Measurements from ENCODE around the gene ZNF600.
"Not testable (repeated sequence)": the region's sequence is repeated elsewhere in the genome, so short reads cannot be mapped to it uniquely, and the experiment has no call there.

Gene ZNF600

DNA sequence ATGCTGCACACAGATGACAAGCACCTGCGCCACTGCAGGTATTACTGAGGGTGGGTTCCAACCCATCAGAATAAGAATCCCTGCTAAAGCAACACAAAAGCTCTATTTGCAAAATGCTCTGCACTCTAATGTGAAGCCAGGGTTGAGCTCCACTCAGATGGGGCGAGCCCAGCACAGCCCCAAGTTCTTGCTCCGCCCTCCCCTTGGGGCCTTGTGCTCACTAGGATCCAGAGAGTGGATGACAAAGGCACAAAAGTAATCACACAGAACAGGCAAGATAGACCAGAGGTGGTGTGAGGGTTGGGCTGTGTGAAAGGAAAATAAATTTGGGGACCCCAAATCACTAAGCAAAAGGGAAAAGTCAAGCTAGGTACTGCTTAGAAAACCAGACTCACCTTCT lies 43.5 kb downstream of the ZNF600 start:
- no peak overlapping the region for H3K4me2 ChIP-seq (ENCODE audit: low read depth, low read length, poor library complexity, severe bottlenecking)
- no peaks in the 10 kb centered on the region for H3K36me3 ChIP-seq (ENCODE audit: low read length)
- no peaks in the 10 kb centered on the region for H3K9me3 ChIP-seq (ENCODE audit: insufficient read depth, low read length)
- TF ChIP-seq, protein P1, sequence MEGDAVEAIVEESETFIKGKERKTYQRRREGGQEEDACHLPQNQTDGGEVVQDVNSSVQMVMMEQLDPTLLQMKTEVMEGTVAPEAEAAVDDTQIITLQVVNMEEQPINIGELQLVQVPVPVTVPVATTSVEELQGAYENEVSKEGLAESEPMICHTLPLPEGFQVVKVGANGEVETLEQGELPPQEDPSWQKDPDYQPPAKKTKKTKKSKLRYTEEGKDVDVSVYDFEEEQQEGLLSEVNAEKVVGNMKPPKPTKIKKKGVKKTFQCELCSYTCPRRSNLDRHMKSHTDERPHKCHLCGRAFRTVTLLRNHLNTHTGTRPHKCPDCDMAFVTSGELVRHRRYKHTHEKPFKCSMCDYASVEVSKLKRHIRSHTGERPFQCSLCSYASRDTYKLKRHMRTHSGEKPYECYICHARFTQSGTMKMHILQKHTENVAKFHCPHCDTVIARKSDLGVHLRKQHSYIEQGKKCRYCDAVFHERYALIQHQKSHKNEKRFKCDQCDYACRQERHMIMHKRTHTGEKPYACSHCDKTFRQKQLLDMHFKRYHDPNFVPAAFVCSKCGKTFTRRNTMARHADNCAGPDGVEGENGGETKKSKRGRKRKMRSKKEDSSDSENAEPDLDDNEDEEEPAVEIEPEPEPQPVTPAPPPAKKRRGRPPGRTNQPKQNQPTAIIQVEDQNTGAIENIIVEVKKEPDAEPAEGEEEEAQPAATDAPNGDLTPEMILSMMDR (IDR thresholded peaks at IDR 0.05; ENCODE audit: insufficient read depth, low read length, poor library complexity, severe bottlenecking) = no peak
- TF ChIP-seq EZH2phosphoT487 (conservative IDR thresholded peaks at IDR 0.05; ENCODE audit: low read length) = no peak
- H3F3A ChIP-seq (ENCODE audit: insufficient read depth) = no peaks in the 10 kb centered on the region
- H3K9ac ChIP-seq (ENCODE audit: low read length) = no peak overlapping the region
- no peaks in the 10 kb centered on the region for H4K20me1 ChIP-seq (ENCODE audit: low read depth, low read length)
- H2AFZ ChIP-seq (ENCODE audit: low read depth, low read length, severe bottlenecking) = no peak overlapping the region
- no peaks in the 10 kb centered on the region for H3K79me2 ChIP-seq (ENCODE audit: insufficient read depth, low read length)
- H3K27ac ChIP-seq (ENCODE audit: low read depth, low read length) = no peak overlapping the region
- no peaks in the 10 kb centered on the region for H3K27me3 ChIP-seq (ENCODE audit: low read length)
- H3K9me2 ChIP-seq (replicated peaks; ENCODE audit: insufficient read depth, low read length) = no peaks in the 10 kb centered on the region
- no peak overlapping the region for H3K4me3 ChIP-seq (ENCODE audit: insufficient read depth, low read length, poor library complexity, severe bottlenecking)

DNA sequence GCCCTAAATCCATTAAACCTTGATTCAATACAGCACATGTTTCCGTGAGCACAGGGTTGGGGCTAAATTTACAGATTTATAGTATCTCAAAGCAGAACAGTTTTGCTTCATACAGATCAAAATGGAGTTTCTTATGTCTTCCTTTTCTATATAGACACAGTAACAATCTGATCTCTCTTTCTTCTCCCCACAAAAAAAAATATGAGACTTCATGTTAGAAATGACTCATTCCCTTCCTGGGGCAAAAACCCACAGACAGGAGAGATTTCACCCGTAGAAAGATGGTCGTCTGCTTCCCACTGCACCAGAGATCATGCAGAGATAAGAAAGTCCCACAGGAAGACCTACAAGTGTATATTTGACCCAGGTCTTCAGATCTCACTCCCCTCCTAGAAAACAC lies 44.1 kb downstream of the ZNF600 start:
- no peak for TF ChIP-seq EZH2phosphoT487 (conservative IDR thresholded peaks at IDR 0.05; ENCODE audit: low read length)
- TF ChIP-seq, protein P1 (IDR thresholded peaks at IDR 0.05; ENCODE audit: insufficient read depth, low read length, poor library complexity, severe bottlenecking) = no peak
- Histone ChIP-seq H3F3A (ENCODE audit: insufficient read depth) (no peaks in the 10 kb centered on the region), H3K79me2 (ENCODE audit: insufficient read depth, low read length) (no peaks in the 10 kb centered on the region), H3K9me3 (ENCODE audit: insufficient read depth, low read length) (no peaks in the 10 kb centered on the region), H3K36me3 (ENCODE audit: low read length) (no peaks in the 10 kb centered on the region), H4K20me1 (ENCODE audit: low read depth, low read length) (no peaks in the 10 kb centered on the region), H3K9ac (ENCODE audit: low read length) (no peak overlapping the region), H3K4me2 (ENCODE audit: low read depth, low read length, poor library complexity, severe bottlenecking) (no peak overlapping the region), H3K4me3 (ENCODE audit: insufficient read depth, low read length, poor library complexity, severe bottlenecking) (no peak overlapping the region), H3K9me2 (replicated peaks; ENCODE audit: insufficient read depth, low read length) (no peaks in the 10 kb centered on the region), H3K27ac (ENCODE audit: low read depth, low read length) (no peak overlapping the region), H2AFZ (ENCODE audit: low read depth, low read length, severe bottlenecking) (no peak overlapping the region), H3K27me3 (ENCODE audit: low read length) (no peaks in the 10 kb centered on the region)

DNA sequence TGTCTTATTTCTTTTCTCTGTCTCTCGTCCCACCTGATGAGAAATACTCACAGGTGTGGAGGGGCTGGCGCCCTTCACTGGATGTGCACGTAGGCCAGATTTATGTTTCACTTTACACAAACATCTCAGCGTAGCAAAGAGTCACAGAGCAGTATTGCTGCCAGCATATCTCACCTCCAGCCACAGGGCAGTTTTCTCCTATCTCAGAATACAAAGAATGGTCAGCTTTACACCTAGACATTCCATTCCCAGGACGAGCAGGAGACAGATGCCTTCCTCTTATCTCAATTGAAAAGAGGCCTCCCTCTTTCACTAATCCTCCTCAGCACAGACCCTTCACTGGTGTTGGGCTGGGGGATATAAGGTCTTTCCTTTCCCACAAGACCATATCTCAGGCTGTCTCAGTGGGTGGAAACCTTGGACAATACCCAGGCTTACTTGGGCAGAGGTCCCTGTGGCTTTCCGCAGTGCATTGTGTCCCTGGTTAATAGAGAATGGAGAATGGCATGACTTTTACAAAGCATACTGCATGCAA lies 44.6 kb downstream of the ZNF600 start:
- Histone ChIP-seq H3F3A (ENCODE audit: insufficient read depth) (no peaks in the 10 kb centered on the region), H3K36me3 (ENCODE audit: low read length) (no peaks in the 10 kb centered on the region), H3K9me2 (replicated peaks; ENCODE audit: insufficient read depth, low read length) (no peaks in the 10 kb centered on the region), H3K4me3 (ENCODE audit: insufficient read depth, low read length, poor library complexity, severe bottlenecking) (no peak overlapping the region), H3K4me2 (ENCODE audit: low read depth, low read length, poor library complexity, severe bottlenecking) (no peak overlapping the region), H3K27me3 (ENCODE audit: low read length) (no peaks in the 10 kb centered on the region), H2AFZ (ENCODE audit: low read depth, low read length, severe bottlenecking) (no peak overlapping the region), H4K20me1 (ENCODE audit: low read depth, low read length) (no peaks in the 10 kb centered on the region), H3K79me2 (ENCODE audit: insufficient read depth, low read length) (no peaks in the 10 kb centered on the region), H3K9me3 (ENCODE audit: insufficient read depth, low read length) (no peaks in the 10 kb centered on the region), H3K27ac (ENCODE audit: low read depth, low read length) (no peak overlapping the region), H3K9ac (ENCODE audit: low read length) (no peak overlapping the region)
- no peak for TF ChIP-seq EZH2phosphoT487 (conservative IDR thresholded peaks at IDR 0.05; ENCODE audit: low read length)
- TF ChIP-seq, protein P1 (IDR thresholded peaks at IDR 0.05; ENCODE audit: insufficient read depth, low read length, poor library complexity, severe bottlenecking) = no peak

DNA sequence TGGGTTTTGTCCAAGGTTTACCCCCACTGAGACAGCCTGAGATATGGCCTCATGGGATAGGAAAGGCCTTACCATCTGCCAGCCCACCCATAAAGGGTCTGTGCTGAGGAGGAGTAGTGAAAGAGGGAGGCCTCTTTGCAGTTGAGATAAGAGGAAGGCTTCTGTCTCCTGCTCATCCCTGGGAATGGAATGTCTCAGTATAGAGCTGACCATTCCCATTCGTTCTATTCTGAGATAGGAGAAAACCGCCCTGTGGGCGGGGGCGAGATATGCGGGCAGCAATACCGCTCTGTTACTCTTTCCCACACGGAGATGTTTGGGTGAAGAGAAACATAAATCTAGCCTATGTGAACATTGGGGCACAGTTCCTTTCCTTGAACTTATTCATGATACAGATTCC lies 45.2 kb downstream of the ZNF600 start:
- H3F3A ChIP-seq (ENCODE audit: insufficient read depth); H3K4me3 ChIP-seq (ENCODE audit: insufficient read depth, low read length, poor library complexity, severe bottlenecking); H3K27ac ChIP-seq (ENCODE audit: low read depth, low read length); H3K9ac ChIP-seq (ENCODE audit: low read length); H3K4me2 ChIP-seq (ENCODE audit: low read depth, low read length, poor library complexity, severe bottlenecking); H3K36me3 ChIP-seq (ENCODE audit: low read length); H3K9me2 ChIP-seq (replicated peaks; ENCODE audit: insufficient read depth, low read length); H4K20me1 ChIP-seq (ENCODE audit: low read depth, low read length); H3K27me3 ChIP-seq (ENCODE audit: low read length); H3K79me2 ChIP-seq (ENCODE audit: insufficient read depth, low read length); H3K9me3 ChIP-seq (ENCODE audit: insufficient read depth, low read length); H2AFZ ChIP-seq (ENCODE audit: low read depth, low read length, severe bottlenecking): not testable (repeated sequence)
